K562 (cell line): ENCODE results near the gene KCNK3. TPM values are rescaled to one million over a fixed set of nuclear protein-coding genes. Genes with fewer than 3 reads are reported as not detected.

ENCODE experiments used
- ATAC-seq: fragments of 200-7000 bp; cut with Tn5 transposase; 3 replicates; pipeline ENCODE4 v1.9.1; 2020; ENCODE audit warnings: moderate library complexity
- BruUV-seq: library from RNA; stranded (reverse); fragments of 400-500 nt; replicated peaks from 2 replicates; lab custom pipeline; 2021; lab: Mats Ljungman, UMichigan
- CTCF ChIA-PET: fragments of 300-600 bp; formaldehyde crosslinking; extraction: SDS; loops from one replicate; lab custom pipeline; 2021; ENCODE audit warnings: low intra/inter-chr PET ratio; lab: Yijun Ruan, JAX
- POLR2A ChIA-PET: fragments of 300-600, 350-650 bp; sonication (Branson Sonifier 250); formaldehyde crosslinking; extraction: SDS; loops from one replicate; lab custom pipeline; 2021; ENCODE audit warnings: antibody characterized with exemption, inconsistent platforms; lab: Yijun Ruan, JAX
- DNase-seq, 4 experiments: peaks; one replicate each; pipeline versions ENCODE4 v3.0.0 to v3.0.0-alpha.2; 2011 to 2018; ENCODE audit warnings: low spot score in 3 of 4, mixed read lengths in 3 of 4; ENCODE audit errors: extremely low read depth in 1 of 4
- FAIRE-seq: peaks from 2 replicates; lab custom pipeline; 2011; peaks lifted over from hg19 to GRCh38; lab: Jason Lieb, UNC
- H2AFZ ChIP-seq: 2 replicates; pipeline ENCODE4 v1.6.0; 2011; ENCODE audit warnings: low read depth, low read length, control low read depth, inconsistent platforms
- H3K27ac ChIP-seq: fragments of 200-600 bp; 3 replicates; pipeline ENCODE4 v1.8.0; 2011; ENCODE audit warnings: low read depth, mild to moderate bottlenecking, control low read depth, inconsistent platforms, low read length, moderate library complexity, mixed read lengths; ENCODE audit errors: extremely low read depth
- H3K27me3 ChIP-seq, 2 experiments: fragments of 300-600 bp in 1 of 2; 2 replicates in 1 of 2; 3 replicates in 1 of 2; pipeline versions ENCODE4 v1.6.0 to v1.8.0; 2011; ENCODE audit warnings: inconsistent platforms in 2 of 2, low read length in 2 of 2, mild to moderate bottlenecking in 1 of 2, mixed read lengths in 1 of 2, moderate library complexity in 1 of 2; ENCODE audit not compliant: control insufficient read depth in 2 of 2, insufficient read depth in 2 of 2
- H3K36me3 ChIP-seq: fragments of 300-600 bp; 3 replicates; pipeline ENCODE4 v1.8.0; 2011; ENCODE audit warnings: mild to moderate bottlenecking, low read length, inconsistent platforms; ENCODE audit not compliant: control insufficient read depth, insufficient read depth
- H3K4me1 ChIP-seq, 2 experiments: fragments of 200-600 bp in 1 of 2; replicated peaks in 1 of 2; 2 replicates in 1 of 2; 3 replicates in 1 of 2; pipeline versions ENCODE4 v1.5.1 to v1.8.0; 2011; ENCODE audit warnings: inconsistent platforms in 2 of 2, low read length in 2 of 2, mild to moderate bottlenecking in 1 of 2, mixed read lengths in 1 of 2, moderate library complexity in 1 of 2; ENCODE audit not compliant: control insufficient read depth in 2 of 2, insufficient read depth in 2 of 2
- H3K4me2 ChIP-seq: 2 replicates; pipeline ENCODE4 v1.6.1; 2011; ENCODE audit warnings: low read length, control low read depth, inconsistent platforms, mixed read lengths; ENCODE audit not compliant: insufficient read depth
- H3K4me3 ChIP-seq: fragments of 200-600 bp; sonication (generic), shearing (Covaris generic); 2 replicates; pipeline ENCODE4 v1.5.1; 2016; ENCODE audit warnings: control low read depth, inconsistent platforms
- H3K79me2 ChIP-seq: fragments of 200-600 bp; 3 replicates; pipeline ENCODE4 v1.8.0; 2011; ENCODE audit warnings: low read length, inconsistent platforms; ENCODE audit not compliant: control insufficient read depth, insufficient read depth
- H3K9ac ChIP-seq, 2 experiments: 2 replicates each; pipeline versions ENCODE4 v1.6.0 to v1.6.1; 2011; ENCODE audit warnings: low read depth in 2 of 2, low read length in 2 of 2, control low read depth in 1 of 2, inconsistent platforms in 1 of 2, mild to moderate bottlenecking in 1 of 2, mixed read lengths in 1 of 2; ENCODE audit not compliant: insufficient read depth in 1 of 2
- H3K9me1 ChIP-seq: one replicate; pipeline ENCODE4 v1.6.0; 2011; ENCODE audit warnings: inconsistent platforms, mild to moderate bottlenecking, low read length, moderate library complexity; ENCODE audit not compliant: control insufficient read depth, insufficient read depth
- H3K9me3 ChIP-seq: replicated peaks from 2 replicates; pipeline ENCODE4 v1.5.1; 2011; ENCODE audit warnings: low read depth, low read length, inconsistent platforms; ENCODE audit not compliant: control insufficient read depth, insufficient read depth
- H4K20me1 ChIP-seq: replicated peaks from 2 replicates; pipeline ENCODE4 v1.6.1; 2011; ENCODE audit warnings: low read length, inconsistent platforms, mixed read lengths; ENCODE audit not compliant: control insufficient read depth, insufficient read depth
- EGR1 ChIP-seq: fragments of 450-650 bp; conservative IDR thresholded peaks from 2 replicates; pipeline ENCODE4 v1.6.1; 2017; ENCODE audit warnings: mild to moderate bottlenecking
- ERF ChIP-seq: fragments of 450-650 bp; formaldehyde crosslinking; IDR thresholded peaks from 2 replicates; pipeline ENCODE4 v1.4.0; 2020; ENCODE audit warnings: mild to moderate bottlenecking, mixed read lengths
- FOXA3 ChIP-seq, 2 experiments: fragments of 450-650 bp in 1 of 2; sonication (generic) in 1 of 2; formaldehyde crosslinking; IDR thresholded peaks in 1 of 2; conservative IDR thresholded peaks in 1 of 2; 2 replicates each; pipeline versions ENCODE4 v1.4.0 to v1.8.0; 2020 to 2022; ENCODE audit warnings: mild to moderate bottlenecking in 2 of 2, missing genetic modification reagents in 1 of 2
- GABPA ChIP-seq: fragments of 200-800 bp; sonication (Bioruptor generic); conservative IDR thresholded peaks from 2 replicates; pipeline ENCODE4 v1.6.1; 2016; ENCODE audit warnings: low read depth, missing genetic modification characterization, missing compliant biosample characterization
- SMARCA4 ChIP-seq: fragments of 450-650 bp; IDR thresholded peaks from 2 replicates; pipeline ENCODE4 v1.6.1; 2016
- ZBED1 ChIP-seq: IDR thresholded peaks from 2 replicates; pipeline ENCODE4 v1.6.1; 2014
- ZNF184 ChIP-seq: sonication (generic); formaldehyde crosslinking; IDR thresholded peaks from 2 replicates; pipeline ENCODE4 v1.5.0; 2020; ENCODE audit warnings: missing genetic modification reagents
- ZNF212 ChIP-seq: fragments of 450-650 bp; formaldehyde crosslinking; IDR thresholded peaks from 2 replicates; pipeline ENCODE4 v1.4.0; 2020; ENCODE audit warnings: mild to moderate bottlenecking
- ZNF311 ChIP-seq: fragments of 250-450 bp; sonication (Bioruptor Pico); IDR thresholded peaks from 2 replicates; pipeline ENCODE4 v1.4.0; 2020; ENCODE audit warnings: mild to moderate bottlenecking, moderate library complexity
- ZNF408 ChIP-seq: fragments of 250-450 bp; sonication (Bioruptor Pico); IDR thresholded peaks from 2 replicates; pipeline ENCODE4 v1.4.0; 2020; ENCODE audit warnings: low read depth, mild to moderate bottlenecking, moderate library complexity
- WGBS: fragments of 100-300 bp; shearing (Covaris generic); methylation state at CpG from one replicate; pipeline ENCODE4 v1.1.6; 2016; ENCODE audit warnings: low coverage, mixed read lengths; ENCODE audit not compliant: insufficient coverage; ENCODE audit errors: missing lambda C conversion rate; 5-methylcytosine and 5-hydroxymethylcytosine counted together
- in situ Hi-C: fragments of 300-500 bp; cut with MboI; formaldehyde crosslinking; loops from 4 replicates; pipeline ENCODE4 v1.15.0; 2018; ENCODE audit warnings: inconsistent platforms, mixed read lengths
- intact Hi-C: fragments of 100-400 bp; cut with micrococcal nuclease; formaldehyde crosslinking; loops from 2 replicates; pipeline ENCODE4 v1.14.2; 2022
- polyA plus RNA-seq, 8 experiments: library from polyadenylated mRNA; depleted of rRNA in 4 of 8; stranded (reverse) in 5 of 8; unstranded in 3 of 8; fragments of >200 nt; fragmentation: Nextera tagmentation in 2 of 8; fragmentation: Illumina TruSeq in 1 of 8; extraction: Ambion mirVana in 2 of 8; extraction: Trizol in 1 of 8; gene quantifications; 2 replicates each; pipeline versions ENCODE4 v1.2.1 to v1.2.3, GENCODE V29; 2011 to 2014; ENCODE audit warnings: inconsistent platforms in 1 of 8, missing spikeins in 1 of 8
- total RNA-seq, 7 experiments: library from RNA; depleted of rRNA in 6 of 7; stranded (reverse); fragments of >200 nt in 6 of 7; fragmentation: Illumina TruSeq in 2 of 7; extraction: Trizol in 2 of 7; gene quantifications; 2 replicates each; pipeline versions ENCODE4 v1.2.1 to v1.2.3, GENCODE V29; 2011 to 2021; ENCODE audit warnings: low replicate concordance in 1 of 7
- TF ChIP-seq, protein P1 (sequence below): fragments of 450-650 bp; IDR thresholded peaks from one replicate; pipeline ENCODE4 v1.6.1; 2018; ENCODE audit warnings: mild to moderate bottlenecking, moderate library complexity; ENCODE audit not compliant: partially characterized antibody
- TF ChIP-seq, protein P2 (sequence below): fragments of 450-650 bp; formaldehyde crosslinking; IDR thresholded peaks from 2 replicates; pipeline ENCODE4 v1.4.0; 2022; ENCODE audit warnings: missing genetic modification characterization
- TF ChIP-seq, protein P3 (sequence below): fragments of 450-650 bp; IDR thresholded peaks from 2 replicates; pipeline ENCODE4 v1.6.1; 2017; ENCODE audit warnings: antibody characterized with exemption, mild to moderate bottlenecking

Gene KCNK3
- total and polyA plus RNA-seq, 9 of the 15 experiments (the other 6 are each of a cell fraction or from before 2014, with no cell fraction given), result 0.01 to 0.20 (median 0.07) TPM; not detected in 5

DNA sequence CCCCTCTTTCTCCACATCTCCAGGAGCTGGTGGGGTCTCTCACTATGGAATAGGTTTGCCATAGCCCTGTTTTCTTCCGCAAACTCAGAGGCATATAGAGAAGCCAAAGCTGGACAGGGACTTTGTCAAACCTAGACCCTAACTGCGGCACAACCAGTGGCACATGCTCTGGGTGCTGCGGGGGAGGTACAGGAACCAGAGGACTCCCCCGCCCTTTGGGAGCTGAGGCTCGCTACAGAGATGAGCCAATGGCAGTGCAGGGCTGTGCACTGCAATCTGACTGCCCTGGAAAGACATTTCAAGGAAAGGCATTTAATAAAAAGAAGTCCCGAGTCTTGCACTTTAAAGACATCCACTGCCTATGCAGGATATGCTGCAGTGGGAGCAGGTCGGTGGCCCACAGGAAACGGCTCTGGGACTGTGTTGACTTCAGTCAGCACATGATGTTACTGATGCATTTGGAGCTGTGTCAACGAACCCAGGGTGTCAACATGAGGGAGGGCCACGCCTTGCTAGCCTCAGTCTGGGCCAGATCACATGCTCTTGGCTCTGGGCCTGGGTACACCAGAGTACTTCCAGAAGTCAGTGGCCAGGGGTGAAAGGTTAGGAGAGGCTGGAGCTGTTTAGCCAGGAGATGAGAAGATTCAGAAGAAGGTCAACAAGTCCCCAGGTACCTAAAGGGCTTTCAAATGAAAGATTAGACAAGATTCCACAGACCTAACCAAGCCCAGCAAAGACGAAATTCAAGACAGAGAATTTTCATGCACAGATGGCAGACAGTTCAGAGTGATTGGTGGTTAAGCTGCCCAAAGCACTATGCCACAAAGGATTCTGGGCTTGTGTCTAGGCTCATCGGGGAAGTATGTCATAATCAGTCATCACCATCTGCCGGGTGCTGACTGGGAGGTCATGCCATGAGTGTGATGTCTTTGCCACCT lies 79.8 kb downstream of the KCNK3 start:
- peak overlapping the region; percentile 34 to 79; a peak in 2 of 4 replicates for H3K9ac ChIP-seq
- DNase-seq (peak; percentile 57 to 76 (median 60)), FAIRE-seq (peak; percentile 77), ATAC-seq (peak; percentile 65)
- intact Hi-C loops (no loop called here), in situ Hi-C loops (no loop called here)
- WGBS, result 19% methylated on average over 13 of the region's 13 CpGs
- H3K4me1 ChIP-seq, result peaks cover 52 to 53% of the 10 kb centered on the region in 2 experiments
- H3K27me3 ChIP-seq, result no peaks in the 10 kb centered on the region
- peaks cover 63% of the 10 kb centered on the region for H3K79me2 ChIP-seq
- H3K9me3 ChIP-seq, result no peaks in the 10 kb centered on the region
- peak overlapping the region; percentile 58 for H3K27ac ChIP-seq
- no TSS peak for BruUV-seq
- H2AFZ ChIP-seq, result no peak overlapping the region
- POLR2A ChIA-PET, result interaction anchor here (0.6 to 3.6 kb wide), 10 partner anchors 9 to 187 kb away, joined by 3 to 18 read pairs (median 4); partner anchors contain the start of genes CENPA and SLC35F6
- CTCF ChIA-PET, result no interaction called here
- peaks cover 4% of the 10 kb centered on the region; the same call in 1 of the 2 replicates for H4K20me1 ChIP-seq
- peaks cover 5% of the 10 kb centered on the region for H3K9me1 ChIP-seq
- H3K4me3 ChIP-seq, result no peak overlapping the region
- peak overlapping the region; percentile 14 for H3K4me2 ChIP-seq
- peaks cover 72% of the 10 kb centered on the region; the same call in 2 of the 3 replicates for H3K36me3 ChIP-seq
- no peak for TF ChIP-seq ZNF184
- TF ChIP-seq ZNF408 (CRISPR knock-in tag), result no peak
- TF ChIP-seq, protein P1, sequence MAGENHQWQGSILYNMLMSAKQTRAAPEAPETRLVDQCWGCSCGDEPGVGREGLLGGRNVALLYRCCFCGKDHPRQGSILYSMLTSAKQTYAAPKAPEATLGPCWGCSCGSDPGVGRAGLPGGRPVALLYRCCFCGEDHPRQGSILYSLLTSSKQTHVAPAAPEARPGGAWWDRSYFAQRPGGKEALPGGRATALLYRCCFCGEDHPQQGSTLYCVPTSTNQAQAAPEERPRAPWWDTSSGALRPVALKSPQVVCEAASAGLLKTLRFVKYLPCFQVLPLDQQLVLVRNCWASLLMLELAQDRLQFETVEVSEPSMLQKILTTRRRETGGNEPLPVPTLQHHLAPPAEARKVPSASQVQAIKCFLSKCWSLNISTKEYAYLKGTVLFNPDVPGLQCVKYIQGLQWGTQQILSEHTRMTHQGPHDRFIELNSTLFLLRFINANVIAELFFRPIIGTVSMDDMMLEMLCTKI, result no peak
- 0 out of 2 replicates have a peak, but pooled peaks have one; percentile 26 for TF ChIP-seq ZNF311 (CRISPR knock-in tag)
- 0 out of 2 replicates have a peak, but pooled peaks have one; percentile 30 for TF ChIP-seq GABPA (tag)
- peak in 1 of 2 experiments; percentile 72; a peak in 2 of 4 replicates for TF ChIP-seq FOXA3 (CRISPR knock-in tag; conservative IDR thresholded peaks at IDR 0.05 in 1 of 2, IDR thresholded peaks at IDR 0.05 in 1 of 2)
- TF ChIP-seq, protein P2, sequence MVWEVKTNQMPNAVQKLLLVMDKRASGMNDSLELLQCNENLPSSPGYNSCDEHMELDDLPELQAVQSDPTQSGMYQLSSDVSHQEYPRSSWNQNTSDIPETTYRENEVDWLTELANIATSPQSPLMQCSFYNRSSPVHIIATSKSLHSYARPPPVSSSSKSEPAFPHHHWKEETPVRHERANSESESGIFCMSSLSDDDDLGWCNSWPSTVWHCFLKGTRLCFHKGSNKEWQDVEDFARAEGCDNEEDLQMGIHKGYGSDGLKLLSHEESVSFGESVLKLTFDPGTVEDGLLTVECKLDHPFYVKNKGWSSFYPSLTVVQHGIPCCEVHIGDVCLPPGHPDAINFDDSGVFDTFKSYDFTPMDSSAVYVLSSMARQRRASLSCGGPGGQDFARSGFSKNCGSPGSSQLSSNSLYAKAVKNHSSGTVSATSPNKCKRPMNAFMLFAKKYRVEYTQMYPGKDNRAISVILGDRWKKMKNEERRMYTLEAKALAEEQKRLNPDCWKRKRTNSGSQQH (CRISPR knock-in tag), result 0 out of 2 replicates have a peak, but pooled peaks have one; percentile 40
- no peak for TF ChIP-seq ZNF212
- TF ChIP-seq EGR1, result peak; percentile 82
- TF ChIP-seq, protein P3, sequence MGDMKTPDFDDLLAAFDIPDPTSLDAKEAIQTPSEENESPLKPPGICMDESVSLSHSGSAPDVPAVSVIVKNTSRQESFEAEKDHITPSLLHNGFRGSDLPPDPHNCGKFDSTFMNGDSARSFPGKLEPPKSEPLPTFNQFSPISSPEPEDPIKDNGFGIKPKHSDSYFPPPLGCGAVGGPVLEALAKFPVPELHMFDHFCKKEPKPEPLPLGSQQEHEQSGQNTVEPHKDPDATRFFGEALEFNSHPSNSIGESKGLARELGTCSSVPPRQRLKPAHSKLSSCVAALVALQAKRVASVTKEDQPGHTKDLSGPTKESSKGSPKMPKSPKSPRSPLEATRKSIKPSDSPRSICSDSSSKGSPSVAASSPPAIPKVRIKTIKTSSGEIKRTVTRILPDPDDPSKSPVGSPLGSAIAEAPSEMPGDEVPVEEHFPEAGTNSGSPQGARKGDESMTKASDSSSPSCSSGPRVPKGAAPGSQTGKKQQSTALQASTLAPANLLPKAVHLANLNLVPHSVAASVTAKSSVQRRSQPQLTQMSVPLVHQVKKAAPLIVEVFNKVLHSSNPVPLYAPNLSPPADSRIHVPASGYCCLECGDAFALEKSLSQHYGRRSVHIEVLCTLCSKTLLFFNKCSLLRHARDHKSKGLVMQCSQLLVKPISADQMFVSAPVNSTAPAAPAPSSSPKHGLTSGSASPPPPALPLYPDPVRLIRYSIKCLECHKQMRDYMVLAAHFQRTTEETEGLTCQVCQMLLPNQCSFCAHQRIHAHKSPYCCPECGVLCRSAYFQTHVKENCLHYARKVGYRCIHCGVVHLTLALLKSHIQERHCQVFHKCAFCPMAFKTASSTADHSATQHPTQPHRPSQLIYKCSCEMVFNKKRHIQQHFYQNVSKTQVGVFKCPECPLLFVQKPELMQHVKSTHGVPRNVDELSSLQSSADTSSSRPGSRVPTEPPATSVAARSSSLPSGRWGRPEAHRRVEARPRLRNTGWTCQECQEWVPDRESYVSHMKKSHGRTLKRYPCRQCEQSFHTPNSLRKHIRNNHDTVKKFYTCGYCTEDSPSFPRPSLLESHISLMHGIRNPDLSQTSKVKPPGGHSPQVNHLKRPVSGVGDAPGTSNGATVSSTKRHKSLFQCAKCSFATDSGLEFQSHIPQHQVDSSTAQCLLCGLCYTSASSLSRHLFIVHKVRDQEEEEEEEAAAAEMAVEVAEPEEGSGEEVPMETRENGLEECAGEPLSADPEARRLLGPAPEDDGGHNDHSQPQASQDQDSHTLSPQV, result peak; percentile 81
- no peak for TF ChIP-seq ZBED1
- peak; percentile 37; the same call in 1 of the 2 replicates for TF ChIP-seq ERF
- peak; percentile 29 for TF ChIP-seq SMARCA4
